ENCODE data around the gene ENO4. TPM values are rescaled to one million over a fixed set of nuclear protein-coding genes. Genes with fewer than 3 reads are reported as not detected.

Gene ENO4
- total and polyA plus RNA-seq, 7 experiments from 2014 or later = not detected

- Mint-ChIP-seq H3K27me3 (peaks cover 2 to 35% (median 23%) of the 10 kb centered on the region in 5 donors), H3K4me1 (no peaks in the 10 kb centered on the region), H3K4me3 (no peak overlapping the region), H3K9me3 (peaks cover 0 to 8% (median 2%) of the 10 kb centered on the region in 11 donors), H3K36me3 (peaks cover 0 to 2% (median 0%) of the 10 kb centered on the region in 5 donors), H3K27ac (no peak overlapping the region)
- no peak overlapping the region for H3K4me3 ChIP-seq (ENCODE audit: low read length)
- no peak for DNase-seq
- no peak for ATAC-seq
- no peaks in the 10 kb centered on the region for H3K36me3 ChIP-seq (ENCODE audit: control insufficient read depth in 2 of 3, insufficient read depth in 3 of 3, low read length in 3 of 3)
- intact Hi-C loops (cut with micrococcal nuclease) = no loop called here
- H3K27me3 ChIP-seq (ENCODE audit: control insufficient read depth in 2 of 2, insufficient read depth in 2 of 2, low read length in 2 of 2) = no peaks in the 10 kb centered on the region
- no peaks in the 10 kb centered on the region for H3K4me1 ChIP-seq (ENCODE audit: control insufficient read depth in 2 of 2, insufficient read depth in 2 of 2, low read length in 2 of 2)
- ChIA-PET CTCF (no interaction called here), POLR2A (no interaction called here)
- H3K9me3 ChIP-seq (ENCODE audit: control insufficient read depth in 2 of 3, low read length in 3 of 3) = no peaks in the 10 kb centered on the region
- H3K27ac ChIP-seq (ENCODE audit: low read depth, low read length) = no peak overlapping the region
Observed at GRCh38 chr10:116877391-116877790, 28.1 kb downstream of the ENO4 start.

GRCh38 chr10:116878123-116878522, 28.8 kb downstream of the ENO4 start:
- Mint-ChIP-seq H3K9me3 (peaks cover 0 to 8% (median 0%) of the 10 kb centered on the region in 11 donors), H3K36me3 (no peaks in the 10 kb centered on the region), H3K4me3 (no peak overlapping the region), H3K27me3 (peaks cover 2 to 37% (median 21%) of the 10 kb centered on the region in 5 donors), H3K27ac (no peak overlapping the region), H3K4me1 (no peaks in the 10 kb centered on the region)
- intact Hi-C loops (cut with micrococcal nuclease) = no loop called here
- Histone ChIP-seq H3K27ac (ENCODE audit: low read depth, low read length) (no peak overlapping the region), H3K36me3 (ENCODE audit: control insufficient read depth in 2 of 3, insufficient read depth in 3 of 3, low read length in 3 of 3) (no peaks in the 10 kb centered on the region), H3K9me3 (ENCODE audit: control insufficient read depth in 2 of 3, low read length in 3 of 3) (no peaks in the 10 kb centered on the region), H3K4me3 (ENCODE audit: low read length) (no peak overlapping the region), H3K4me1 (ENCODE audit: control insufficient read depth in 2 of 2, insufficient read depth in 2 of 2, low read length in 2 of 2) (no peaks in the 10 kb centered on the region), H3K27me3 (ENCODE audit: control insufficient read depth in 2 of 2, insufficient read depth in 2 of 2, low read length in 2 of 2) (no peaks in the 10 kb centered on the region)
- ChIA-PET POLR2A (no interaction called here), CTCF (no interaction called here)
- ATAC-seq (no peak), DNase-seq (no peak)

- Mint-ChIP-seq H3K36me3 (no peaks in the 10 kb centered on the region), H3K4me3 (no peak overlapping the region), H3K4me1 (no peaks in the 10 kb centered on the region), H3K27ac (no peak overlapping the region), H3K9me3 (peaks cover 0 to 8% (median 0%) of the 10 kb centered on the region in 11 donors), H3K27me3 (peaks cover 4 to 37% (median 25%) of the 10 kb centered on the region in 5 donors)
- Histone ChIP-seq H3K9me3 (ENCODE audit: control insufficient read depth in 2 of 3, low read length in 3 of 3) (no peaks in the 10 kb centered on the region), H3K27ac (ENCODE audit: low read depth, low read length) (no peak overlapping the region), H3K36me3 (ENCODE audit: control insufficient read depth in 2 of 3, insufficient read depth in 3 of 3, low read length in 3 of 3) (no peaks in the 10 kb centered on the region), H3K4me1 (ENCODE audit: control insufficient read depth in 2 of 2, insufficient read depth in 2 of 2, low read length in 2 of 2) (no peaks in the 10 kb centered on the region), H3K27me3 (ENCODE audit: control insufficient read depth in 2 of 2, insufficient read depth in 2 of 2, low read length in 2 of 2) (no peaks in the 10 kb centered on the region), H3K4me3 (ENCODE audit: low read length) (no peak overlapping the region)
- DNase-seq (no peak), ATAC-seq (no peak)
- POLR2A ChIA-PET = no interaction called here
- CTCF ChIA-PET = no interaction called here
- intact Hi-C loops (cut with micrococcal nuclease) = no loop called here
Observed at GRCh38 chr10:116879817-116880216, 30.5 kb downstream of the ENO4 start.

- H3K9me3 Mint-ChIP-seq = peaks cover 0 to 8% (median 0%) of the 10 kb centered on the region in 11 donors
- H3K27ac Mint-ChIP-seq = no peak overlapping the region
- CTCF ChIA-PET = no interaction called here
- intact Hi-C loops (cut with micrococcal nuclease) = no loop called here
- H3K4me1 Mint-ChIP-seq = no peaks in the 10 kb centered on the region
- Histone ChIP-seq H3K36me3 (ENCODE audit: control insufficient read depth in 2 of 3, insufficient read depth in 3 of 3, low read length in 3 of 3) (no peaks in the 10 kb centered on the region), H3K9me3 (ENCODE audit: control insufficient read depth in 2 of 3, low read length in 3 of 3) (no peaks in the 10 kb centered on the region), H3K27me3 (ENCODE audit: control insufficient read depth in 2 of 2, insufficient read depth in 2 of 2, low read length in 2 of 2) (no peaks in the 10 kb centered on the region), H3K27ac (ENCODE audit: low read depth, low read length) (no peak overlapping the region), H3K4me3 (ENCODE audit: low read length) (no peak overlapping the region), H3K4me1 (ENCODE audit: control insufficient read depth in 2 of 2, insufficient read depth in 2 of 2, low read length in 2 of 2) (no peaks in the 10 kb centered on the region)
- POLR2A ChIA-PET = no interaction called here
- no peak for DNase-seq
- H3K27me3 Mint-ChIP-seq = peaks cover 6 to 36% (median 25%) of the 10 kb centered on the region in 5 donors
- no peak overlapping the region for H3K4me3 Mint-ChIP-seq
- no peak for ATAC-seq
- no peaks in the 10 kb centered on the region for H3K36me3 Mint-ChIP-seq
Observed at GRCh38 chr10:116880716-116881482, 31.6 kb downstream of the ENO4 start.

- Mint-ChIP-seq H3K9me3 (peaks cover 0 to 4% (median 0%) of the 10 kb centered on the region in 11 donors), H3K4me1 (no peaks in the 10 kb centered on the region), H3K27ac (no peak overlapping the region), H3K27me3 (peaks cover 6 to 33% (median 22%) of the 10 kb centered on the region in 5 donors), H3K36me3 (no peaks in the 10 kb centered on the region), H3K4me3 (no peak overlapping the region)
- H3K4me1 ChIP-seq (ENCODE audit: control insufficient read depth in 2 of 2, insufficient read depth in 2 of 2, low read length in 2 of 2) = no peaks in the 10 kb centered on the region
- no peaks in the 10 kb centered on the region for H3K36me3 ChIP-seq (ENCODE audit: control insufficient read depth in 2 of 3, insufficient read depth in 3 of 3, low read length in 3 of 3)
- ChIA-PET CTCF (no interaction called here), POLR2A (no interaction called here)
- H3K27ac ChIP-seq (ENCODE audit: low read depth, low read length) = no peak overlapping the region
- H3K27me3 ChIP-seq (ENCODE audit: control insufficient read depth in 2 of 2, insufficient read depth in 2 of 2, low read length in 2 of 2) = no peaks in the 10 kb centered on the region
- ATAC-seq (no peak), DNase-seq (no peak)
- H3K9me3 ChIP-seq (ENCODE audit: control insufficient read depth in 2 of 3, low read length in 3 of 3) = no peaks in the 10 kb centered on the region
- H3K4me3 ChIP-seq (ENCODE audit: low read length) = no peak overlapping the region
- intact Hi-C loops (cut with micrococcal nuclease) = no loop called here
Observed at GRCh38 chr10:116882639-116883038, 33.3 kb downstream of the ENO4 start.

- H3K27ac ChIP-seq (ENCODE audit: low read depth, low read length) = no peak overlapping the region
- H3K4me1 ChIP-seq (ENCODE audit: control insufficient read depth in 2 of 2, insufficient read depth in 2 of 2, low read length in 2 of 2) = no peaks in the 10 kb centered on the region
- DNase-seq (no peak), ATAC-seq (no peak)
- H3K27me3 ChIP-seq (ENCODE audit: control insufficient read depth in 2 of 2, insufficient read depth in 2 of 2, low read length in 2 of 2) = no peaks in the 10 kb centered on the region
- ChIA-PET POLR2A (no interaction called here), CTCF (no interaction called here)
- Mint-ChIP-seq H3K4me3 (no peak overlapping the region), H3K4me1 (no peaks in the 10 kb centered on the region), H3K9me3 (no peaks in the 10 kb centered on the region), H3K27ac (no peak overlapping the region), H3K27me3 (peaks cover 11 to 29% (median 21%) of the 10 kb centered on the region in 5 donors), H3K36me3 (no peaks in the 10 kb centered on the region)
- no peaks in the 10 kb centered on the region for H3K36me3 ChIP-seq (ENCODE audit: control insufficient read depth in 2 of 3, insufficient read depth in 3 of 3, low read length in 3 of 3)
- no peaks in the 10 kb centered on the region for H3K9me3 ChIP-seq (ENCODE audit: control insufficient read depth in 2 of 3, low read length in 3 of 3)
- intact Hi-C loops (cut with micrococcal nuclease) = no loop called here
- H3K4me3 ChIP-seq (ENCODE audit: low read length) = no peak overlapping the region
Observed at GRCh38 chr10:116886772-116887171, 37.5 kb downstream of the ENO4 start.

GRCh38 chr10:116888380-116889055, 39.2 kb downstream of the ENO4 start:
- Mint-ChIP-seq H3K27ac (no peak overlapping the region), H3K27me3 (peaks cover 15 to 31% (median 28%) of the 10 kb centered on the region in 5 donors), H3K4me1 (no peaks in the 10 kb centered on the region), H3K36me3 (no peaks in the 10 kb centered on the region), H3K4me3 (no peak overlapping the region), H3K9me3 (no peaks in the 10 kb centered on the region)
- Histone ChIP-seq H3K4me1 (ENCODE audit: control insufficient read depth in 2 of 2, insufficient read depth in 2 of 2, low read length in 2 of 2) (no peaks in the 10 kb centered on the region), H3K4me3 (ENCODE audit: low read length) (no peak overlapping the region), H3K27ac (ENCODE audit: low read depth, low read length) (no peak overlapping the region), H3K27me3 (ENCODE audit: control insufficient read depth in 2 of 2, insufficient read depth in 2 of 2, low read length in 2 of 2) (no peaks in the 10 kb centered on the region), H3K9me3 (ENCODE audit: control insufficient read depth in 2 of 3, low read length in 3 of 3) (no peaks in the 10 kb centered on the region), H3K36me3 (ENCODE audit: control insufficient read depth in 2 of 3, insufficient read depth in 3 of 3, low read length in 3 of 3) (no peaks in the 10 kb centered on the region)
- DNase-seq = no peak
- intact Hi-C loops (cut with micrococcal nuclease) = no loop called here
- ChIA-PET CTCF (no interaction called here), POLR2A (no interaction called here)
- ATAC-seq = no peak
